ENCODE measurements around the gene CSAG2.
"Not testable (repeated sequence)": the region's sequence is repeated elsewhere in the genome, so short reads cannot be mapped to it uniquely, and the experiment has no call there.

DNA sequence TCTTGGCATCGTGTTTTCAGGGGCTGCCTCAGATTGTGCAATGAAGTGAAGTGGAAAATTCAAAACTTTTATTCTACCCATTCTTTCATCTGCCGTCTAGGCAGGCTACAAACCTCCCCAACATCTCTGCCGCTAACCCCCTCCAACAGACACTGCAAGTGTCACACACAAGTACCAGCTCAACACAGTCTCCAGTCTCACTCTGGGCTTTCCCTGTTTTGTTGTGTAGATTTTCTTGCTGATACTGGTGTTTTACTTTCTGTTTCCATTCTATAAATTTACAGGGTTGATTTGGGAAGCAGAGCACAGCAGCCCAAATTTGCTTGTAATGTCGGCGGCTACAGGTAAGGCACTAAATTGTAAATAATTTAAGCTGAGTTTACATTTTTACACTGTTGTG is 45.8 kb upstream of the CSAG2 start:
- TF ChIP-seq, protein P1, sequence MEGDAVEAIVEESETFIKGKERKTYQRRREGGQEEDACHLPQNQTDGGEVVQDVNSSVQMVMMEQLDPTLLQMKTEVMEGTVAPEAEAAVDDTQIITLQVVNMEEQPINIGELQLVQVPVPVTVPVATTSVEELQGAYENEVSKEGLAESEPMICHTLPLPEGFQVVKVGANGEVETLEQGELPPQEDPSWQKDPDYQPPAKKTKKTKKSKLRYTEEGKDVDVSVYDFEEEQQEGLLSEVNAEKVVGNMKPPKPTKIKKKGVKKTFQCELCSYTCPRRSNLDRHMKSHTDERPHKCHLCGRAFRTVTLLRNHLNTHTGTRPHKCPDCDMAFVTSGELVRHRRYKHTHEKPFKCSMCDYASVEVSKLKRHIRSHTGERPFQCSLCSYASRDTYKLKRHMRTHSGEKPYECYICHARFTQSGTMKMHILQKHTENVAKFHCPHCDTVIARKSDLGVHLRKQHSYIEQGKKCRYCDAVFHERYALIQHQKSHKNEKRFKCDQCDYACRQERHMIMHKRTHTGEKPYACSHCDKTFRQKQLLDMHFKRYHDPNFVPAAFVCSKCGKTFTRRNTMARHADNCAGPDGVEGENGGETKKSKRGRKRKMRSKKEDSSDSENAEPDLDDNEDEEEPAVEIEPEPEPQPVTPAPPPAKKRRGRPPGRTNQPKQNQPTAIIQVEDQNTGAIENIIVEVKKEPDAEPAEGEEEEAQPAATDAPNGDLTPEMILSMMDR (IDR thresholded peaks at IDR 0.05) = not testable (repeated sequence)
- not testable (repeated sequence) for TF ChIP-seq POLR2A (IDR thresholded peaks at IDR 0.05)
